Stimulated activated CD4-positive, alpha-beta T cell treated with anti-CD3 and anti-CD28 coated beads, TNF-alpha, amount 100 ng/mL, for 48 hours (primary cell): ENCODE results near the gene SESN1.

ENCODE experiments used
- DNase-seq, 3 donors: peaks; one replicate each; pipeline ENCODE4 v3.0.0-alpha.2; 2020; ENCODE audit warnings: low read depth in 3 of 3

SESN1 gene

DNA sequence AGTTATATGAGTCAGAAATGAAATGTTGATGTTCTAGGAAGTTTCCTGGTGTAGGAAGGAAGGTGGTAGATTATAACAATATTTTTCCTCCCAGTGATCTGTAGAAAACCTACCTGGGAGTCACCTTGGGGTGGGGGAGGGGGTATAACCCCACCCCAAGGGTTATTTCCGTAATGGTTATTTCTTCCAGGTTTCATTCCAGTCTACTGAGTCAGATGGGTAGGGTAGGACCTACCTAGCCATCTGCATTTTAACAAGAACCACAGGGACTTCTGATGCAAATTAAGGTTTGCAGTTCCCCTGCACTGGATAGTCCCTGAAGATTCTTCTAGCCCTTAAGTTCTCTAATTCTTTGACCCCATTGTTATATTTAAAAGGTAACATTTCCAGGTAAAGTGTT, 157.5 kb downstream of the SESN1 start:
- no peak for DNase-seq
